GM12864 (cell line): ENCODE data around the gene TANGO6.

ENCODE experiments used
- DNase-seq: peaks from one replicate; pipeline ENCODE4 v3.0.0-alpha.2; 2011; ENCODE audit warnings: low read depth
- H3K4me3 ChIP-seq: 2 replicates; pipeline ENCODE4 v1.5.1; 2011; ENCODE audit warnings: mild to moderate bottlenecking, low read depth, low read length, control low read depth
- CTCF ChIP-seq: IDR thresholded peaks from 2 replicates; pipeline ENCODE4 v1.5.1; 2011; ENCODE audit warnings: low read depth, mild to moderate bottlenecking, moderate library complexity, low read length, control low read depth, inconsistent platforms; ENCODE audit errors: missing control alignments

Gene TANGO6

GRCh38 chr16:68961778-68962402 is 118.6 kb downstream of the TANGO6 start:
- DNase-seq: no peak
- TF ChIP-seq CTCF: no peak
- no peak overlapping the region for H3K4me3 ChIP-seq

GRCh38 chr16:68969338-68969737 is 126.0 kb downstream of the TANGO6 start:
- TF ChIP-seq CTCF: no peak
- DNase-seq: no peak
- H3K4me3 ChIP-seq: no peak overlapping the region

- DNase-seq: no peak
- H3K4me3 ChIP-seq: no peak overlapping the region
- TF ChIP-seq CTCF: no peak
These were observed 128.7 kb downstream of the TANGO6 start for GRCh38 chr16:68972013-68972412.

- no peak for DNase-seq
- no peak for TF ChIP-seq CTCF
- no peak overlapping the region for H3K4me3 ChIP-seq
These were observed 129.4 kb downstream of the TANGO6 start for GRCh38 chr16:68972720-68973119.

- H3K4me3 ChIP-seq: no peak overlapping the region
- TF ChIP-seq CTCF: no peak
- no peak for DNase-seq
These were observed 130.3 kb downstream of the TANGO6 start for GRCh38 chr16:68973611-68974120.

- TF ChIP-seq CTCF: no peak
These were observed 135.1 kb downstream of the TANGO6 start for GRCh38 chr16:68978303-68978954.

More at GRCh38 chr16:68978303-68978954, 135.1 kb downstream of the TANGO6 start:
- no peak overlapping the region for H3K4me3 ChIP-seq
- no peak for DNase-seq
